Psoas muscle (tissue), 8 donors: ENCODE measurements around the gene RHOT2. TPM values are rescaled to one million over a fixed set of nuclear protein-coding genes. Genes with fewer than 3 reads are reported as not detected.
A peak's percentile ranks its signal among the peaks of the same experiment; 100 is the strongest.

Source experiments
- ATAC-seq, 4 donors: fragments of 200-7000 bp; cut with Tn5 transposase; one replicate each; pipeline ENCODE4 v1.9.1; 2020; ENCODE audit warnings: moderate library complexity in 3 of 4, mild to moderate bottlenecking in 2 of 4
- DNase-seq, 2 donors: peaks; one replicate each; pipeline ENCODE4 v3.0.0-alpha.2; 2020
- H3K27ac ChIP-seq: fragments of 200-600 bp; one replicate; pipeline ENCODE4 v1.8.0; 2022
- H3K27me3 ChIP-seq, 3 donors: fragments of 200-600 bp in 1 of 3; one replicate each; pipeline versions ENCODE4 v1.6.1 to v1.8.0; 2013 to 2022; ENCODE audit warnings: low read length in 2 of 3, mild to moderate bottlenecking in 2 of 3, moderate library complexity in 1 of 3; ENCODE audit not compliant: insufficient read depth in 3 of 3
- H3K36me3 ChIP-seq, 2 donors: fragments of 200-600 bp in 1 of 2; one replicate each; pipeline versions ENCODE4 v1.6.1 to v1.8.0; 2013 to 2022; ENCODE audit warnings: low read depth in 1 of 2, mild to moderate bottlenecking in 1 of 2, moderate library complexity in 1 of 2; ENCODE audit not compliant: insufficient read depth in 1 of 2
- H3K4me1 ChIP-seq: fragments of 200-600 bp; one replicate; pipeline ENCODE4 v1.8.0; 2022
- H3K4me3 ChIP-seq: fragments of 200-600 bp; one replicate; pipeline ENCODE4 v1.8.0; 2022; ENCODE audit warnings: mild to moderate bottlenecking
- H3K9me3 ChIP-seq: fragments of 200-600 bp; one replicate; pipeline ENCODE4 v1.8.0; 2022
- CTCF ChIP-seq: fragments of 200-600 bp; IDR thresholded peaks from one replicate; pipeline ENCODE4 v1.8.0; 2022; ENCODE audit warnings: antibody characterized with exemption
- WGBS, 3 donors: extraction: QIAGEN DNeasy Blood & Tissue Kit; methylation state at CpG; one replicate each; pipeline versions ENCODE4 v1.1.6 to v1.1.7; 2013; 5-methylcytosine and 5-hydroxymethylcytosine counted together
- intact Hi-C, 2 donors: fragments of 100-400 bp; cut with DNase I; formaldehyde crosslinking; loops; one replicate each; pipeline versions ENCODE4 v1.11.0 to v1.14.2; 2022
- polyA plus RNA-seq, 3 donors: library from polyadenylated mRNA; stranded (reverse); fragments of 200-250 nt; gene quantifications; one replicate each; pipeline ENCODE4 v1.2.3, GENCODE V29; 2013
- total RNA-seq, 4 donors: library from RNA; stranded (reverse); fragmentation: NEBNext Ultra II Directional in 2 of 4; extraction: Animal tissue kit (Norgen Biotek cat#: 25700) in 2 of 4; gene quantifications; one replicate each; pipeline versions ENCODE4 v1.2.1 to v1.2.4, GENCODE V29; 2021 to 2023
- donor health status: healthy with polysubstance abuse.
- donor health status: DM: no; HTN: no; CAD: no; lungs with moderate emphysema.
- donor health status: Bipolar disorder and iron deficiency.
- donor health status: healthy.
- donor health status: DM: yes; HTN: yes; CAD: no.
- donor health status: DM: no; HTN: no; CAD: no.
- donor health status: DM: no; HTN: no; CAD: no.
- donor health status: DM: yes; HTN: yes; CAD: no.

RHOT2 gene
- total and polyA plus RNA-seq, 7 donors, result 38.8 to 75.8 (median 52.3) TPM

GRCh38 chr16:646679-647172, 21.2 kb upstream of the RHOT2 start:
- peaks cover 68% of the 10 kb centered on the region for H3K4me1 ChIP-seq
- peak overlapping the region; percentile 88 for H3K4me3 ChIP-seq
- DNase-seq (no peak), ATAC-seq (no peak)
- no peaks in the 10 kb centered on the region for H3K27me3 ChIP-seq
- peak overlapping the region; percentile 93 for H3K27ac ChIP-seq
- TF ChIP-seq CTCF, result no peak
- H3K36me3 ChIP-seq, result peaks cover 0 to 5% of the 10 kb centered on the region in 2 donors
- WGBS, 3 donors, result 64 to 74% (median 67%) methylated on average over 18 to 22 of the region's 22 CpGs
- intact Hi-C loops, result no loop called here
- H3K9me3 ChIP-seq, result no peaks in the 10 kb centered on the region

- DNase-seq, result no peak
- Histone ChIP-seq H3K36me3 (peaks cover 0 to 5% of the 10 kb centered on the region in 2 donors), H3K9me3 (no peaks in the 10 kb centered on the region), H3K27me3 (no peaks in the 10 kb centered on the region), H3K4me3 (peak overlapping the region; percentile 88), H3K27ac (peak overlapping the region; percentile 93), H3K4me1 (peaks cover 67% of the 10 kb centered on the region)
- intact Hi-C loops, result no loop called here
- ATAC-seq, result peak; percentile 3 to 29 (median 18)
- no peak for TF ChIP-seq CTCF
- WGBS, 3 donors, result 37 to 60% (median 49%) methylated on average over 24 to 25 of the region's 25 CpGs
Observed at GRCh38 chr16:647173-647902, 20.6 kb upstream of the RHOT2 start.

- Histone ChIP-seq H3K9me3 (no peaks in the 10 kb centered on the region), H3K4me1 (peaks cover 58% of the 10 kb centered on the region), H3K4me3 (peak overlapping the region; percentile 88), H3K36me3 (peaks cover 0 to 5% of the 10 kb centered on the region in 2 donors), H3K27ac (peak overlapping the region; percentile 93), H3K27me3 (no peaks in the 10 kb centered on the region)
- TF ChIP-seq CTCF, result peak; percentile 29
- 22 to 30% (median 24%) methylated on average over 24 of the region's 24 CpGs for WGBS, 3 donors
- peak; percentile 24 to 53 (median 34) for ATAC-seq
- DNase-seq, result no peak
- intact Hi-C loops, result no loop called here
Observed at GRCh38 chr16:648071-648780, 19.7 kb upstream of the RHOT2 start.

- peaks cover 51% of the 10 kb centered on the region for H3K4me1 ChIP-seq
- no peaks in the 10 kb centered on the region for H3K9me3 ChIP-seq
- H3K36me3 ChIP-seq, result peaks cover 0 to 5% of the 10 kb centered on the region in 2 donors
- 1% methylated on average over 47 to 91 of the region's 91 CpGs for WGBS, 3 donors
- H3K4me3 ChIP-seq, result peak within 1 kb of the TSS; percentile 88
- H3K27ac ChIP-seq, result peak within 1 kb of the TSS; percentile 93
- intact Hi-C loops, result no loop called here
- DNase-seq, result peak; percentile 94 to 97
- TF ChIP-seq CTCF, result no peak
- peak; percentile 87 to 91 (median 88) for ATAC-seq
- H3K27me3 ChIP-seq, result no peaks in the 10 kb centered on the region
Observed at GRCh38 chr16:648781-649589, 18.9 kb upstream of the RHOT2 start, which contains the start of gene WDR90. Gene WDR90, plus strand, starts transcription at chr16:649365. Its CDS starts 52 bp downstream, at chr16:649417.
